Body of pancreas (tissue), 4 donors: ENCODE results near the gene NEK3.
"Not testable (repeated sequence)": the region's sequence is repeated elsewhere in the genome, so short reads cannot be mapped to it uniquely, and the experiment has no call there.

ENCODE experiments used
- POLR2A ChIP-seq, 3 donors: fragments of 450-650 bp; IDR thresholded peaks; one replicate each; pipeline ENCODE4 v1.6.1; 2016; ENCODE audit warnings: antibody characterized with exemption in 3 of 3, mild to moderate bottlenecking in 2 of 3
- TF ChIP-seq, protein P1 (sequence below), 7 experiments: fragments of 450-650 bp in 4 of 7; fragments of 200-600 bp in 3 of 7; sonication (generic) in 3 of 7; IDR thresholded peaks; one replicate each; pipeline ENCODE4 v1.5.1; 2016 to 2019; ENCODE audit warnings: antibody characterized with exemption in 7 of 7

DNA sequence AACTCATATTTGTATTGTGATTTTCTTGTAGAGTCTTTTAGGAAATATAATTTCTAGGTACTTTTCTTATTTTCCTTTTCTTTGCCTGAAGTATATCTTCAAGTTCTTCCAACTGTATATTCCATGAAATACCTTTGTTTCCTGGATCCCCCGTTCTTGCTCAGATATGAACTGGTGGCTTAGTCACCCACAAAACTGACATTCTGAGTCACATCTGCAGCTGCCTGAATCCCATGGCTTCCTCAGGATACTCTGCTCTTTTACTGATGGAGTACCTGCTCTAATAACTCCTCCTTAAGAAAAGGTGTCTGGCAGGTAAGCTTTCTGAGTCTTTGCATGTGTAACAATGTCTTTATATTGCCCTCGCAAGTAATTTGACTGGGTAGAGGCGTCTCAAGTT lies 4.5 kb upstream of the NEK3 start:
- TF ChIP-seq, protein P1, sequence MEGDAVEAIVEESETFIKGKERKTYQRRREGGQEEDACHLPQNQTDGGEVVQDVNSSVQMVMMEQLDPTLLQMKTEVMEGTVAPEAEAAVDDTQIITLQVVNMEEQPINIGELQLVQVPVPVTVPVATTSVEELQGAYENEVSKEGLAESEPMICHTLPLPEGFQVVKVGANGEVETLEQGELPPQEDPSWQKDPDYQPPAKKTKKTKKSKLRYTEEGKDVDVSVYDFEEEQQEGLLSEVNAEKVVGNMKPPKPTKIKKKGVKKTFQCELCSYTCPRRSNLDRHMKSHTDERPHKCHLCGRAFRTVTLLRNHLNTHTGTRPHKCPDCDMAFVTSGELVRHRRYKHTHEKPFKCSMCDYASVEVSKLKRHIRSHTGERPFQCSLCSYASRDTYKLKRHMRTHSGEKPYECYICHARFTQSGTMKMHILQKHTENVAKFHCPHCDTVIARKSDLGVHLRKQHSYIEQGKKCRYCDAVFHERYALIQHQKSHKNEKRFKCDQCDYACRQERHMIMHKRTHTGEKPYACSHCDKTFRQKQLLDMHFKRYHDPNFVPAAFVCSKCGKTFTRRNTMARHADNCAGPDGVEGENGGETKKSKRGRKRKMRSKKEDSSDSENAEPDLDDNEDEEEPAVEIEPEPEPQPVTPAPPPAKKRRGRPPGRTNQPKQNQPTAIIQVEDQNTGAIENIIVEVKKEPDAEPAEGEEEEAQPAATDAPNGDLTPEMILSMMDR (IDR thresholded peaks at IDR 0.05): not testable (repeated sequence)
- not testable (repeated sequence) for TF ChIP-seq POLR2A (IDR thresholded peaks at IDR 0.05)
